GM18517 (cell line): ENCODE results near the gene HDHD2.

Source experiments
- ATAC-seq: cut with Tn5 transposase; IDR thresholded peaks from one replicate; pipeline ENCODE4 v1.9.1; 2021; ENCODE audit warnings: mild to moderate bottlenecking, moderate library complexity; ENCODE audit not compliant: unreplicated experiment

The HDHD2 gene

GRCh38 chr18:47067648-47068047 lies 82.7 kb downstream of the HDHD2 start:
- no peak for ATAC-seq

- ATAC-seq: no peak
These were observed 87.2 kb downstream of the HDHD2 start for GRCh38 chr18:47063096-47063495.

- no peak for ATAC-seq
These were observed 87.8 kb downstream of the HDHD2 start for GRCh38 chr18:47062471-47062870.
